ENCODE measurements around the gene LRBA.
A peak's percentile ranks its signal among the peaks of the same experiment; 100 is the strongest.

LRBA gene

GRCh38 chr4:150314031-150314430 lies 701.1 kb downstream of the LRBA start:
- H3K4me3 ChIP-seq (ENCODE audit: low read length) = no peak overlapping the region
- DNase-seq (ENCODE audit: low read depth) = no peak
- no peak for TF ChIP-seq CTCF (conservative IDR thresholded peaks at IDR 0.05; ENCODE audit: low read length)

GRCh38 chr4:150310159-150310895 lies 704.8 kb downstream of the LRBA start:
- TF ChIP-seq CTCF (conservative IDR thresholded peaks at IDR 0.05; ENCODE audit: low read length) = no peak
- DNase-seq (ENCODE audit: low read depth) = peak; percentile 64
- H3K4me3 ChIP-seq (ENCODE audit: low read length) = no peak overlapping the region

GRCh38 chr4:150308824-150309472 lies 706.1 kb downstream of the LRBA start:
- no peak overlapping the region for H3K4me3 ChIP-seq (ENCODE audit: low read length)
- TF ChIP-seq CTCF (conservative IDR thresholded peaks at IDR 0.05; ENCODE audit: low read length) = no peak
- peak; percentile 39 for DNase-seq (ENCODE audit: low read depth)

- DNase-seq (ENCODE audit: low read depth) = no peak
- no peak overlapping the region for H3K4me3 ChIP-seq (ENCODE audit: low read length)
- no peak for TF ChIP-seq CTCF (conservative IDR thresholded peaks at IDR 0.05; ENCODE audit: low read length)
Measured at GRCh38 chr4:150306719-150307118, 708.4 kb downstream of the LRBA start.

- no peak for TF ChIP-seq CTCF (conservative IDR thresholded peaks at IDR 0.05; ENCODE audit: low read length)
- H3K4me3 ChIP-seq (ENCODE audit: low read length) = no peak overlapping the region
- peak; percentile 63 for DNase-seq (ENCODE audit: low read depth)
Measured at GRCh38 chr4:150305995-150306394, 709.1 kb downstream of the LRBA start.

GRCh38 chr4:150302553-150302952 lies 712.5 kb downstream of the LRBA start:
- TF ChIP-seq CTCF (conservative IDR thresholded peaks at IDR 0.05; ENCODE audit: low read length) = no peak
- H3K4me3 ChIP-seq (ENCODE audit: low read length) = no peak overlapping the region
- DNase-seq (ENCODE audit: low read depth) = peak; percentile 94

GRCh38 chr4:150299816-150300215 lies 715.3 kb downstream of the LRBA start:
- TF ChIP-seq CTCF (conservative IDR thresholded peaks at IDR 0.05; ENCODE audit: low read length) = no peak
- H3K4me3 ChIP-seq (ENCODE audit: low read length) = no peak overlapping the region
- DNase-seq (ENCODE audit: low read depth) = no peak
